OCI-LY3 (cell line): ENCODE measurements around the gene ZNF578.
"Not testable (repeated sequence)": the region's sequence is repeated elsewhere in the genome, so short reads cannot be mapped to it uniquely, and the experiment has no call there.

Source experiments
- EZH2phosphoT487 ChIP-seq: fragments of 200-600 bp; shearing (Covaris generic); IDR thresholded peaks from 2 replicates; pipeline ENCODE4 v1.6.1; 2018; ENCODE audit warnings: antibody characterized with exemption, mixed run types, low read depth
- TF ChIP-seq, protein P1 (sequence below): fragments of 200-600, 300-600 bp; sonication (generic); IDR thresholded peaks from 2 replicates; pipeline ENCODE4 v1.5.1; 2014; ENCODE audit warnings: antibody characterized with exemption, low read length, low read depth

- TF ChIP-seq, protein P1, sequence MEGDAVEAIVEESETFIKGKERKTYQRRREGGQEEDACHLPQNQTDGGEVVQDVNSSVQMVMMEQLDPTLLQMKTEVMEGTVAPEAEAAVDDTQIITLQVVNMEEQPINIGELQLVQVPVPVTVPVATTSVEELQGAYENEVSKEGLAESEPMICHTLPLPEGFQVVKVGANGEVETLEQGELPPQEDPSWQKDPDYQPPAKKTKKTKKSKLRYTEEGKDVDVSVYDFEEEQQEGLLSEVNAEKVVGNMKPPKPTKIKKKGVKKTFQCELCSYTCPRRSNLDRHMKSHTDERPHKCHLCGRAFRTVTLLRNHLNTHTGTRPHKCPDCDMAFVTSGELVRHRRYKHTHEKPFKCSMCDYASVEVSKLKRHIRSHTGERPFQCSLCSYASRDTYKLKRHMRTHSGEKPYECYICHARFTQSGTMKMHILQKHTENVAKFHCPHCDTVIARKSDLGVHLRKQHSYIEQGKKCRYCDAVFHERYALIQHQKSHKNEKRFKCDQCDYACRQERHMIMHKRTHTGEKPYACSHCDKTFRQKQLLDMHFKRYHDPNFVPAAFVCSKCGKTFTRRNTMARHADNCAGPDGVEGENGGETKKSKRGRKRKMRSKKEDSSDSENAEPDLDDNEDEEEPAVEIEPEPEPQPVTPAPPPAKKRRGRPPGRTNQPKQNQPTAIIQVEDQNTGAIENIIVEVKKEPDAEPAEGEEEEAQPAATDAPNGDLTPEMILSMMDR = not testable (repeated sequence)
- TF ChIP-seq EZH2phosphoT487 = not testable (repeated sequence)
Measured at GRCh38 chr19:52519175-52519574, 65.8 kb downstream of the ZNF578 start.
